Activated CD8-positive, alpha-beta memory T cell treated with anti-CD3 and anti-CD28 coated beads, Interleukin-2, amount 50 U/mL, for 4 hours (primary cell): ENCODE measurements around the gene PTPRN2.

Source experiments
- DNase-seq: peaks from one replicate; pipeline ENCODE4 v3.0.0-alpha.2; 2020

PTPRN2 gene

DNA sequence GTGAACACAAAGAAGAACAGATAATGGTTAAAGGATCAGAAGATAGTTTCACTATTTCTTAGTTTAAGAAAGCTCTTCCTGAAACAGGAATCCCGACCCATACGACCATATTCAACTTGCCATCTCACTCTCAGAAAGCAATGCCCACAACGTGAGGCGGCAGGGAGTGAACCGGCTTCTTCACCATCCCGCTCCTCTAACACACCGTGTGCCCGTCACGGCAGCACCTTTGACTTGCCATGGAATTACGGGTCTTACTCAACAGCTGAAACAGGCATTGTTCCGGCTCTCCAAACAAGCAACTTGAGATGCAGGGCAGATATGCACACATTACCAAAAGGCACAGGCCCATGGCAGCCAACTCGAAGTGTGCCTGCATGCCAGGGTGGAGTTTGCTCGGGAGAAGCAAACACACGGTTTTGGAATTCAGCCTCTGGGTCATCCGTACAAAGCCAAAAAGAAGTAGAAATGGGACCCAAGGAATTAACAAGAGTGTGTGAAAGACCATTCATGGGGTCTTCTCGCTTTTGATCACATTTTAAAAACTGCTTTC, 957.2 kb downstream of the PTPRN2 start:
- no peak for DNase-seq

DNA sequence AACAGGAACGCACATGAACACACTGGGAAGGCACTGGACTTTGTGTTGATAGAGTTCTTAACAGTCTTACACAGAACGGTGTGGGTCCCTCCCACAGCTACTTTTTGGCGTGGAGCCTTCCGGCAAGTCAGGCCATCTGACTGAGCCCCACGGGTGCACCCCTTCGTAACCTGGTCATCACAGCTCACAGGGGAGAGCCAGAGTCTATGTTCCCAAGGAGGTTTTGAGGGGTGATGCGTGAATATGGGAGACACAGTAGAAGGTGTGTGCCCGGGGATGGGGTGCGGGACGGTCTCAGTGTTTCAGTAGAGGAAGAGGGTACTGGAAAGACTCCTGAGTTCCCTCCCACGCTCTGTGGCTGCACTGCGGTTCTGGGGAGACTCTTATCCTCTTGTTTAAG, 959.2 kb downstream of the PTPRN2 start:
- DNase-seq: no peak

DNA sequence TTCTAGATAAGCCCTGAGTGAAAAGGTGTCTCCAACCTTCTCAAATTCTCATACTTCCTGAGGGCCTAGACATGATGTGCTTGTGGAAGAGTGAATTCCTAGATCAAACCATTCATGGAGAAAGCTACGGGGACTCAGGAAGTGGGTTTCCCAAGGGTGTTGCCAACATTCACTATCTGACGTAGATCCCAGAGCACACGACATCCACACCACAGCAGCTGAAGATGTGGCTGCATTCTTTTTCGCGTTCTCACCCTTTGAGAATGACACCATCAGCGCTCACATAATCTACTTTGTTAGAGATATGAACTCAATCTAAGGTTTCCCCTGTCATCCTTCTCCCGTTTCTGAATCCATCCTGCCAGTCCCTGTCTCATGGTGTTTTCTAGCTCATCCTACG, 960.0 kb downstream of the PTPRN2 start:
- DNase-seq: no peak

DNA sequence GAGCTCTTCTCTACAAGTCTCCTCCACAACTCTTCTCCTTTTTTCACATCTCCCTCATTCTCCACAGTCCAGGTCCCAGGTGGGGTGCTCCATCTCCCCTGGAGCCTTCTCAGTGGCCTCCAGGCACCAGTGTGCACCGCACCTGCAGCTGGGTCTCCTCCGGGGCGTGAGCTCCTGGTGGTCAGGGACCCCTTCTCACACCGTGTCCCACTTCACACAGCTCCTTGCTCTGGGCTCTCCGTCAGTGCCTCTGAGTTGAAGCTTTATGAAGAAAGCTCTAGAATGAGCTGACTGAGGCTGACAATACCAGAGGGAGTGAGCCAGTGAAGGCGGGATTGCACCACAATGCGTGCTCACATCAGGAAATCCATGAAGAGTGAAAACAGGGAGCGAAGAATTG, 960.6 kb downstream of the PTPRN2 start:
- DNase-seq: no peak

DNA sequence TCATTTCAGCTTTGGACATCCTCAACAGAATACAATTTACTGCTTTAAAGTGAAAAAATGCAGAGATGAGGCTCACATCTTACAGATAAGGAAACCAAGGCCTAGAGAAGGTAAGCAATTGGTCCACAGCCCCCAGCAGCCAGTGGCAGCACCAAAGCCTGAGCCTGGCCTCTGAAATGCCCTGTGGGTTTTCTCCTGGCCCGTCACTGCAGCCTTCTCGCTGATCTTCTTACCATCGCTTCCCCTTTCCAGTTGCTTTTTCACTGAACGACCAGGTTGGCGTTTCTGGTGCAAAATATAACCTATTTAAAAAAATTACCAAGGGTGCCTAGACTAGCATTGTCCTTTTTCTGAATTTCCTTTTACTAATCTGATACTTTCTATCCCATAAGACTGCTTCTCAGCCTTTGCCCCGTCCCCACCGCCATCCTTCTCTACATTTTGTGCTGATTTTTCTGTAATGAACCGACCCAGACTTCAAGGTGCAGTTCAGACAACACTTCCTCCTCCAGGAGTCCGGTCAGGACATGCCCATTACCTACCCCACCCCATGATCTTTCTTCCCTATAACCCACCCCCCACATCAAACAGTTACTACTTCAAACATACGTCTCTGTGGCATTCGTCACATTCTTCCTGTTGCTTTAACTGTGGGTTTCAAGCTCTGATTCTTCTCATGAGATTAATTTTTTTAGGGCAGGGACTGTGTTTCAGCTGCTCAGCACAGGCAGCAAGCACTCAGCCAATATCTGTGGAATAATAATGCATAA, 961.5 kb downstream of the PTPRN2 start:
- DNase-seq: no peak

DNA sequence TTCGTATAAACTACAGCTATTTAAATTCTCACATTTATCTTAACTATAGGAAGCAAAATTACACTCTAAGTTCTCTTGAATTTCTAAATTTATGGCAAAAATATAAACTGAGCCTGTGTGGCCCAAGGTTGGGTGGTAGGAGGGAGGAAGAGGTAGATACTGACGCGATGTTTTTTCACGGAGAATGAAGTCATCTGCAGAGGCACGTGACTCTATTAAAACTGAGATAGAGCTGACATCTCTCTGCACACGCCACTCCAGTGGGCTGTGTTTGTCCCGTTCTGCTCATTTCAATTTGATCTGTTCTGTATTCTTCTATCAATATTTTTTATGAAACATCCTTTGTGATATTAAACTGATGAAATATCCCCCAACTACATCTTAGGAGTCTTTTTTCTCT, 964.1 kb downstream of the PTPRN2 start:
- DNase-seq: no peak

DNA sequence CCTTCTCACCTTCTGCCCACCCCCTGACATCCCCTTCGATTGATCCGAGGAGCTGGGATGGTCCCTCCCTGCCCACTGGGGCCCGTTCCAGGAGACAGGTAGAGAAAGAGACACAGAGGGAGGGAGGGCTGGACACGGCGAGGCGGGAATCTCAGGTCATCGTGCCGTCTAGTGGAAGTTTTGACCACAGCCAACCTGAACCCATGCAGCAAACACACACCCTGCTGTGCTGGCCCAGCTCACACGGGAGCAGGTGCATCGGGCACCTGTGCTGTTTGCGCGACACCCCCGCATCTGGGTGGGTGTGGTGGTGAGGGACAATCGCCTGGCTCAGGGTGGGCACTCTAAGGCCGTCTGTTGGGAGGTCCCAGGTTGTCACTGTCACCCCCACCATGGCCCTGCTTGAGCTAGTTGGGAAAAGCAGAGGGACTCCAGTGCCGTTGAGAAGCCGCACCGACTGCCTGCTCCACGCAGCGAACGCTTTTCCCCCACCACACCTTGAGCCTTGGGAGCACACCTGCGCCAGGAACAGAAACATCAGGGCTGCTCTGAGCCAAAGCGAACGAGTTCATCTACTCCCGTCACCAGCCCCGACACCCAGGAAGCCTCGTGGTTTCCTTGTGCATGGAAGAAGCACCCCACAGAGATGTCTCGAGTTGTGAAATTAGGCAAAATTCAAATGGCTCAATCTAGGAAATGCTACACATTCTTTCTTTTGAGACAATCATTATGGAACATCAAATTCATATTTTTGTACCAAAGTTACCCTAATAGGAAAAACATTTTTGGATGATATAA, 965.0 kb downstream of the PTPRN2 start:
- no peak for DNase-seq

DNA sequence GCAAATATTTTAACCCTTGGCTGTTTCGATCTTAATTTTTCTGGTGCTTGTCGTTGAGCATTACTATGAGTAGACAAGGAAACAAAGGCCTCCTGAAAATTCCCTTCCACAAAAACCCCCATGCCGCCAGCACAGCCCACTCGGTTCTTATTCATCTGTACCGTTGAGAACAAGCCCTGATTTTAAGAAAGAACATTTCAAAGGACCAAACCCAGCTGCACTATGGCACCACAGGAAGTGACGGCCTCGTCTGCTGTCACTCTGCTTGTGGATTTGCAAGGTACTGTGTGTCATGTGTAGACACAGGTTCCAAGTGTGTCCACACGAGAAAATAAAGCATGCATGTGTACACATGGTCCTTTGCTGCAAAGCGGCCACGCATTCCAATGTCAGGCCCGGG, 965.6 kb downstream of the PTPRN2 start:
- no peak for DNase-seq

DNA sequence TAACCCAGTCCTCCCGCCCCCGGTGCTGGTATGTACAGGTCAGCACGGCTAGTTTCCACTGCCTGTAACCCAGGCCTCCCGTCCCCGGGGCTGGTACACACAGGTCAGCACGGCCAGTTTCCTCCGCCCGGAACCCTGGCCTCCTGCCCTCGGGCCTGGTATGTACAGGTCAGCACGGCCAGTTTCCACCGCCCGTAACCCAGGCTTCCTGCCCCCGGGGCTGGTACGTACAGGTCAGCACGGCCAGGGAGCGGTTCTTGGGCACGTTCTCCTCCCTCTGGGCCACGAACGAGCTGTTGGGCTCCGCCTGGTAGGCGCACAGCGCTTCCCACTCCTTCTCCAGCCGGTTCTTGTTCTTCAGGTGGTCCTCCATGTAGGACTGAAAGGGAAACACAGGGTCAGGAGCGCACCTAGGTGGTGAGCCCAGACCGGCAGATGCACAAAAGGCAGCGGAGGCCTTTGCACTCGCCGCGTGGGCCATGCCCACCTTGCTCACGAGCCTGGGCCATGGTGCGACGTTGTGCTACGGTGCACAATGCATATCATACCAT, 966.4 kb downstream of the PTPRN2 start:
- DNase-seq: no peak

DNA sequence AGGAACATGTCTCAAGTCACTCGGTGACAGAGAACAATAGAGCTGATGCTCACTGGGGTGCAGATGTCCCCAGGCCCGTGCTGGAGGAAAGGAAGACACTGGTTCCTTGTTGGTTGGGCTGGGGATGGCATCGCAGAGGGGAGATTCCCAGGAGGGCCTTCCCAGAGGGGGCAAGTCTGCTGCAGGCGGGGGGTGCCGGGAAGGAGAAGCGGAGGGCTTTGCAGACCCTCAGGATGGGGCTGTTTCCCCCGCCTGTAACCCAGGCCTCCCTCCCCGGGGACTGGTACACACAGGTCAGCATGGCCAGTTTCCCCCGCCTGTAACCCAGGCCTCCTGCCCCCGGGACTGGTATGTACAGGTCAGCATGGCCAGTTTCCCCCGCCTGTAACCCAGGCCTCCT, 967.0 kb downstream of the PTPRN2 start:
- DNase-seq: no peak

DNA sequence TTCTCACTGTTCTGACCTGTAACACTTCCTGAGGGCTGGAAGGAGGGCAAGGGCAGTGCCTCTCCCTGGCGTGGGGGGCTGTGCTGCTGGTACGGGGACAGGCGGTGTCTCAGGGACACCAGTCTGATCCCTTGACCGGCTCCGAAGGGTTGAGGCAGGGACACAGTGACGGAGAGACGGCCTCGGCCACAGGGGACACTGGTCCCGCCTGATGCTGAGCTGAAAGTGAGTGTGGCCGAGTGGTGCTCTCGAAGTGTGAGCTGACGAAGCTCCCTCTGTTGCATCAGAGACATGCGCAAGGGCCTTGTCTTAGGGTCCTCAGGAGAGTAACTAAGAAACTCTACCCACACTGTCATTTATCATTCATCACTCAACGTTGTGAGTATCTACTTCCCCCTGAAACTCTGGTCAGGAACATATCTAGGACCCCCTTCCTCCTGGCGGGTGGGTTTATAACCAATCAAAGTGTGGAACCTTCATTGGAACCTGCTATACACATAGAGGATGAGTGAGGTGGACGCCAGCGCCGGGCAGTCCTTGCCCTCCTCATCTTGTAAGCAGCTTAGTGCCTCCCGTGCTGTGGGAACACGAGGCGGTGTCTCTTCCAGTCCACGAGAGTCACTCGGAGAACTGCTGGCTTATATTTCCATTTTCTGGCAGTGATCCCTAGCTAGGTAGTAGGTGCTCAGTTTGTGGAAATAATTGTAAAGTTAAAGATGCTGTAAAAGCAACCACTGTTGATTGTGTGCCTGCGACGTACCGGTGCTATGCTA, 967.7 kb downstream of the PTPRN2 start:
- no peak for DNase-seq

DNA sequence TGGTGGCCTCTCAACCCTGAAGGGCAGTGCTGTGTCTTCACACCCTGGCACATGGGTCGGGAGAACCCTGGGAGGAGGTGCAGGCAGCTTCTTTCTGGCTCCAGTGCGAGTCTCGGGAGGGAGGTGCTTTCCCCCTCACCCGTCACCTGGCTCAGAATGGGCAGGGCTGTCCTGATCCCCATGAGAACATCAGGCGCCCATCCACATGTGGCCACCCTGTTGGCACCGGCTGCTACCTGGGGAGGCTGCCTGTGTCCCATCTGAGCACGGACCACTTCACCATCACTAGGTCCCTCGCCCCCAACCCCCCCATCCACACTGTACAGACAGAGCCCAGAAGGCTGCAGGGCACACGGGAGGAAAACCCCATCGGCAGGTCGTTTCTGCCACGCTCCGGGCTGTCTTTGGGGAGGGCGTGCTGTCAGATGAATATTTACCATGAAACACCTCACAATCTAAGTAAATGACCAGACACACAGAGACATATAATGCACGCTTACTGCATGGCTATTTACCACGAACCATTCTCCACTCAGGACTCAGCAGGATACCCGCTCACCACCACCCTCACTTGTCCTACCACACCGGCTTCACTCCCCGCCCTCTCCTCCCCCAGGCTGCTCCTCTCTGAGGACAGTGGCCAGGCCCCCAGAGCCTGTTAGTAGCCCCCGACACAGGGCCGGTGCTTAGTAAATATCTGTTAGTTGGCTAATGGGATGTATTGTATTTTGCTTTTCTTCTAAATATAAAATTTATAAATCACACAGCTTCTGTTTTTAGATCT, 968.6 kb downstream of the PTPRN2 start:
- DNase-seq: no peak

DNA sequence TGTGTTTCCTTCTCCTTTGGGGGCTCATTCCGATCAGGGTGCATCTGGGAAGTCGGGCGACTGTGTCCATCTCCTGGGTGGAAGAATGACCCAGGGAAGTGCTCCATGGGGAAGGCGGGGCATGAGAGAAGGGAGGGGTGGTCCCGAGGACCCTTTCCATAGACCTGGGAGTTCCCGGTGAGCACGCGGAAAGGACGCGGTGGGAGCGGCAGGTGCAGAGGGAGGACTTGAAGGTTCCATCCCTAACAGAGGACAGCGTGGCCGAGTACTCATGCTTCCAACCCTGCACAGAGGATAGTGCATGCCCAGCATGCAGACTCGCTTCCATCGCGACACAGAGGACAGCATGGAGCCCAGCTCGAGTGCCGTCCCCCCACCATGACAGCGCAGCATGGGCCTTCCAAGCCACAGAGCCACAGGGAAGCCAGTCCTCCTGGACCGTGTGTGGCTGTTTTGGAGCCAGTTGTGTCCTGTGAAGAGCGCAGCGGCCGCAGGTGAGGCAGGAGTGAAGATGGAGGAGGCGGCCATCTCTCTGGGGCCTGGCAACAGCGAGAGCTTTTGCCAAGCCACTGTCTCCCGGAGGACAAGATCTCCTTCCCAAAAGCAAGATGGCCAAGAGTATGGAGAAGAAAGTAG, 969.4 kb downstream of the PTPRN2 start:
- DNase-seq: no peak

DNA sequence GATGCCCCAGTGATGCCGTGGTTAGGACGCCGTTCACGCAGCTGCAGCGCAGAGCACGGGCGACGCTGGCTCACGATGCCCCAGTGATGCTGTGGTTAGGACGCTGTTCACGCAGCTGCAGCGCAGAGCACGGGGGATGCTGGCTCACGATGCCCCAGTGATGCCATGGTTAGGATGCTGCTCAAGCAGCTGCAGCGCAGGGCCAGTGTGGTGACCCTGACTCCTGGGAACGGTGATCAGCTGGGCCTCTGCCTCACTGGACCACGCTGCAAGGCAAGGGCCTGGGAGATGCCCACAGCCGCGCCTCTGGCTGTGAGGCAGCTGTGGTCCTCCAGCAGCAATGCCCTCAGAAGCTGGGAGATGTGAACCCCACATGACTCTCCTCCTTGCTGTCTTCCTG, 970.2 kb downstream of the PTPRN2 start:
- no peak for DNase-seq

DNA sequence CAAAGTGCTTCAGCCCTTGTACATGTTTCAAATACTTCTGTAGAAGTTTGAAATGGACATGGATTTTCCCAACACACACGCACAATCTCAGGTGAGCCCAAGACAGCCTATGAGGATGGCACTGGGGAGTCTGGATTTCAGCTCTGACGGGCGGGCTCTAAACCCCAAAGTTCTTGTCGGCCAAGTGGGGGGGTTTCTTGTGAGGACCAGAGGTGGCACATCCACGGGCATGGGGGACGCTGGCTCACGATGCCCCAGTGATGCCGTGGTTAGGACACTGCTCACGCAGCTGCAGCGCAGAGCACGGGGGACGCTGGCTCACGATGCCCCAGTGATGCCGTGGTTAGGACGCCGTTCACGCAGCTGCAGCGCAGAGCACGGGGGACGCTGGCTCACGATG, 970.7 kb downstream of the PTPRN2 start:
- DNase-seq: no peak

DNA sequence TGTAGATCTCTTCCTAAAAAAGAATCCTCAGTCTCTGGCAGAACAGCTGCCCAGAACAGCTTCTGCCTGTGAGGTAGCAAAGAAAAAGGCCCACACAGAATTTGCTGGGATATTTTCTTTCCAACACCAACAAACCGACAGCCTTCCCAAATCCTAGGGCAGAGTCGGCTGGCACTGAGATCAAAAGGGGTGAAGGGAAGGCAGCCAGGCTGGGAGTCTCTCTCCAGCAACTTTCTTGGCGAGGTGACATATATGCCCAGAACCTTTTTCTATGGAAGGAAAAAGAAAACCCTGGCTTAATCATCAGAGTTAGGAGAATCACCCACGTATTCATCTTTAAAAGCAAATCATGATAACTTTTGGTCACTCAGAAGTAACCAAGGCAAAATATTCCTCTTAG, 971.2 kb downstream of the PTPRN2 start:
- DNase-seq: no peak

DNA sequence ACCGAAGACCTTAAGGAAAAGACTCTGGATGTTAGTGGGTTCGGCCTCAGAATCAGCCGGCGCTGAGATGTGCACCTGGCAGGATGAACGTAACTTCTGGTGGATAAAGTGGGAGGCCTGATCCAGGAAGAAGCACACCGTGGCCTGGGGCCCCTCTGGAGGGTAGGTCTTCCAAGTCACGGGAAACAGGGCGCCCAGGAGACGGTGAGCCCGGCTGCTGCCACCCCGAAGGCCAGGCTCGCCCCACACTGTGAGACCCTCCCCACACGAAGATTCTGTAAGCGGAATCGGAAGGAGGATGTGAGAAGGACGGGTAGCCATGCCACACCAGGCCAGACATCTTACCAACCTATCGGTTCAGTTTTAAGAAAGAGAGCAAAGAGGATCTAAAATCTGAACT, 971.8 kb downstream of the PTPRN2 start:
- no peak for DNase-seq

DNA sequence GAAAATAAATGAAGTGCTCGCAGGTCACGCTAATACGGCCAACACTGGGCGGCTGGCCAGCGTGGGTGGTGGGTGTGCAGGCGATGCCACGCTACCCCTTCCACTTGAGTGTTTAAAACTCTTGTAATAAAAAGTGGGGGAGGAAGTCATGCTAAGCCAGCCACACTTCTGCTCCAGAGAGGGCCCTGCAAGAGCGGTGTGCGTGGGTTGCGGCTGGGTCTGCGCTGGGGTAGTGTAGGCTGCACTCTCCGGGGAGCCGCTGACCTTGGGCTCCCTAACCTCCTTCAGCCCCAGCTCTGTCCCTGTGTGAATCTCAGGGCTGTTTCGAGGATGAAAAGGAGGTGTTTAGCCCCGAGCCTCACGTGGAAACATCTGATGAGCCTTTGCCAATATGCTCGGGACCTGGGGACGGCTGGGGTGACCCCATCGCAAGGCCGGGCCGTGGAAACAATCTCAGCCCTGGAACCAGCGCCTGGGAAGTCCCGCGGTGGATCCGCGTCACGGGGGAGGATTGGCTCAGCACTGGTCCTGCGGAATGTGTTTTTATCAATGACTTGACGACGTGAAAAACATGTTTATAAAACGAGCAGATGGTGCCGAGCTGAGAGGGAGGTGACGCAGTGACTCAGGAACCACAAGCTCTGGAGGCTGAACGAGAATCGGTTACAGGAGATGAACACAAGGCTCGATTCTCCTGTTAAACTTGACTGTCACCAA, 972.4 kb downstream of the PTPRN2 start:
- DNase-seq: no peak

DNA sequence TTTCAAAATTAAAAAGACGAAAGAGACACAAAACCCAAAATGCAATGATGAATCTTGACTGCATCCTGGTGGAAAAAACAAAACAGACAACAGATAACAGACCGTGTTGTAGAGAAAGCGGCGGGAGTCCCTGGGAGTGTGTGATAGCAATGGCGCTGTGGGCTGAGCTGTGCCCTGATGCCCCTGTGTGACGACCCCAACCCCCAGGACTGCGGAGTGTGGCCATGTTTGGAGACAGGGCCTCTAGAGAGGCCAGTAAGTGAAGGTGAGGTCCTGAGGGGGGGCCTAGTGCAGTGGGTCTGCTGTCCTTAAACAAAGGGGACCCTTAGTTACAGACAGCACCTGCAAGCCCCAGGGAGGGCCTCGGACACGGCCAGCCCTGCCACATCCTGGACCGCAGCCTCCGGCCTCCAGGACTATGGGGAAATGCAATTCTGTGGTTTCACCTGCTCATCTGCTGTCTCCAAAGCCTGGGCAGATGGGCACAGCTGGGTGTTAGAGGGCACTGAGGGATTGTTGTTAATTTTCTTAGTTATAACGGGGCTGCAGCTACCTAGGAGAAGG, 973.1 kb downstream of the PTPRN2 start:
- no peak for DNase-seq

DNA sequence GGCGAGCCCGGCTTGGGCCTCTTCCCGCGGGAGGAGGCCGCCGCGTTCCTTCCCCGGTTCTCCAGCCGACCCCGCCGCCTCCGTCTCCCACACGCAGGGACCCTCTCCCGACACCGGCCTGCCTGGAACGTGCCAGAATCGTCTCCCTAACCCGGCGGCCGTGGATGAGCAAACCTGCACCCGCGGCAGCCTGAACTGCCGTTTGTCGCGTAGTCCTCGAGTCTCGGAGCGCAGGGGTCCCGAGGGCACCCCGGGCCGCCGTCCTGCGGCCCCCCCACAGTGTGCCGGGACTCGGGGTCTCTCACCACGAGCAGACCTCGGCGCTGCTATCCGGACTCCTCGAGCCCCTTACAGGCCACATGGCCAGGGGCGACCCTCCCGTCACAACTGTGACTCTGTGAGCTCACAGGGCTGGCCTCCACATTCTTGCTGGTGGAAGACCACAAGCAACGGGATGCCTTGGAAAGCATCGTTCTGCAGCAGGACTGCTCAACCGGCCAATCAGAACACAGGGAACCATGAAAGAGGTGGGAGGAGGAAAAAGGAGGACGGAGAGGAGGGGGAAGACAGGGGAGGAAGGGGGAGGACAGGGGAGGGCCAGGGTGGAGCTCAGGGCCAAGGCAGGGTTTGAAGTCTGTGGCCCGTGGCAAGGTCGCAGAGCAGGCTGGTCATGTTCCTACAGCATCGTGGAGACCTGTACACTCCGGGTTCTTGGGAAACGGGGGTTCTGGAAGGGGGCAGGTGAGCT, 973.9 kb downstream of the PTPRN2 start:
- DNase-seq: no peak
